ENCODE measurements around the gene CST7. TPM values are rescaled to one million over a fixed set of nuclear protein-coding genes. Genes with fewer than 3 reads are reported as not detected.

CST7 gene
- total RNA-seq, 1 donor from 2014 or later = not detected

GRCh38 chr20:24958506-24959385 is 9.7 kb downstream of the CST7 start:
- no peak for TF ChIP-seq CTCF (conservative IDR thresholded peaks at IDR 0.05; ENCODE audit: low read depth, low read length)
- H3K4me3 ChIP-seq (ENCODE audit: low read depth, low read length) = no peak overlapping the region
- DNase-seq (ENCODE audit: low read depth) = no peak

GRCh38 chr20:24959591-24960301 is 10.7 kb downstream of the CST7 start:
- TF ChIP-seq CTCF (conservative IDR thresholded peaks at IDR 0.05; ENCODE audit: low read depth, low read length) = no peak
- H3K4me3 ChIP-seq (ENCODE audit: low read depth, low read length) = no peak overlapping the region
- no peak for DNase-seq (ENCODE audit: low read depth)

GRCh38 chr20:24960302-24960801 is 11.3 kb downstream of the CST7 start:
- no peak for TF ChIP-seq CTCF (conservative IDR thresholded peaks at IDR 0.05; ENCODE audit: low read depth, low read length)
- no peak overlapping the region for H3K4me3 ChIP-seq (ENCODE audit: low read depth, low read length)
- no peak for DNase-seq (ENCODE audit: low read depth)

- H3K4me3 ChIP-seq (ENCODE audit: low read depth, low read length) = no peak overlapping the region
- no peak for DNase-seq (ENCODE audit: low read depth)
- no peak for TF ChIP-seq CTCF (conservative IDR thresholded peaks at IDR 0.05; ENCODE audit: low read depth, low read length)
Measured at GRCh38 chr20:24960861-24961260, 11.8 kb downstream of the CST7 start.

GRCh38 chr20:24961384-24962181 is 12.5 kb downstream of the CST7 start:
- no peak overlapping the region for H3K4me3 ChIP-seq (ENCODE audit: low read depth, low read length)
- no peak for TF ChIP-seq CTCF (conservative IDR thresholded peaks at IDR 0.05; ENCODE audit: low read depth, low read length)
- DNase-seq (ENCODE audit: low read depth) = no peak

GRCh38 chr20:24962182-24962492 is 13.1 kb downstream of the CST7 start:
- no peak for DNase-seq (ENCODE audit: low read depth)
- H3K4me3 ChIP-seq (ENCODE audit: low read depth, low read length) = no peak overlapping the region
- no peak for TF ChIP-seq CTCF (conservative IDR thresholded peaks at IDR 0.05; ENCODE audit: low read depth, low read length)
